ENCODE results near the gene EGFL6.

GRCh38 chrX:13659063-13659462 is 89.7 kb downstream of the EGFL6 start:
- TF ChIP-seq POLR2AphosphoS5 (IDR thresholded peaks at IDR 0.05) (no peak), CTCF (IDR thresholded peaks at IDR 0.05) (no peak), EP300 (IDR thresholded peaks at IDR 0.05) (no peak), POLR2A (IDR thresholded peaks at IDR 0.05) (no peak)

Data from gastroesophageal sphincter (tissue), 3 donors.